ENCODE data around the gene PCSK6. TPM values are rescaled to one million over a fixed set of nuclear protein-coding genes. Genes with fewer than 3 reads are reported as not detected.
"Not testable (repeated sequence)": the region's sequence is repeated elsewhere in the genome, so short reads cannot be mapped to it uniquely, and the experiment has no call there.

PCSK6 gene
- total and polyA plus RNA-seq, 9 donors: 3.8 to 26.0 (median 13.0) TPM

- no peaks in the 10 kb centered on the region for H3K36me3 ChIP-seq
- no peak for DNase-seq
- 79 to 86% (median 80%) methylated on average over 1 of the region's 1 CpG for WGBS, 3 donors
- H3K27ac ChIP-seq: no peak overlapping the region
- intact Hi-C loops (cut with DNase I): no loop called here
- TF ChIP-seq CTCF (IDR thresholded peaks at IDR 0.05) (no peak), EP300 (IDR thresholded peaks at IDR 0.05) (no peak), POLR2A (IDR thresholded peaks at IDR 0.05) (no peak)
- no peaks in the 10 kb centered on the region for H3K4me1 ChIP-seq (ENCODE audit: insufficient read depth)
- no peaks in the 10 kb centered on the region for H3K9me3 ChIP-seq
- no peaks in the 10 kb centered on the region for H3K27me3 ChIP-seq
- H3K4me3 ChIP-seq: no peak overlapping the region
Measured at GRCh38 chr15:101338502-101339057, 150.9 kb downstream of the PCSK6 start.

DNA sequence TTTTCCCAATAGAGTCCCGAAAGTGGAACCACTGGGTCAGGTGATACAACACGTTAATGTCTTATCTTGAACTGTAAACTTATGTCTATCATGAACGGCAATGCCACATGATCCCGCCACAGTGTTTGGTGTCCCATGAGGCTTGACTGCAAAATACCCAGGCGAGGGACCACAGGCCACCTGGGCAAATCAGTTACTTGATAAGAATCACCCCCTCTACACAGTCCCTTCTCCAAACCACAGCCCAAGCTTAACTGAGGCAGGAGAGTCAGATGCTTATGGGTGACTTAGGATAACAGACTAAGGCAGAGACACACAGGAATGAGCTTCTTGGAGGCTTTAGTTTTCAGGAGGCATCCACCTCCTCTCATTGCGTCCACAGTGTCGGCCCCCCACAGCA, 151.5 kb downstream of the PCSK6 start:
- Histone ChIP-seq H3K27me3 (no peaks in the 10 kb centered on the region), H3K36me3 (no peaks in the 10 kb centered on the region), H3K9me3 (no peaks in the 10 kb centered on the region), H3K4me3 (no peak overlapping the region), H3K27ac (no peak overlapping the region), H3K4me1 (ENCODE audit: insufficient read depth) (no peaks in the 10 kb centered on the region)
- 79 to 87% (median 84%) methylated on average over 7 of the region's 7 CpGs for WGBS, 3 donors
- no peak for DNase-seq
- intact Hi-C loops (cut with DNase I): no loop called here
- TF ChIP-seq EP300 (IDR thresholded peaks at IDR 0.05): no peak
- no peak for TF ChIP-seq POLR2A (IDR thresholded peaks at IDR 0.05)
- no peak for TF ChIP-seq CTCF (IDR thresholded peaks at IDR 0.05)

GRCh38 chr15:101333907-101334789, 155.4 kb downstream of the PCSK6 start:
- H3K4me3 ChIP-seq; H3K36me3 ChIP-seq; DNase-seq; H3K9me3 ChIP-seq; H3K4me1 ChIP-seq (ENCODE audit: insufficient read depth); H3K27ac ChIP-seq; intact Hi-C loops (cut with DNase I); H3K27me3 ChIP-seq: not testable (repeated sequence)
- WGBS, 3 donors: 87 to 92% (median 91%) methylated on average over 10 to 11 of the region's 16 CpGs

DNA sequence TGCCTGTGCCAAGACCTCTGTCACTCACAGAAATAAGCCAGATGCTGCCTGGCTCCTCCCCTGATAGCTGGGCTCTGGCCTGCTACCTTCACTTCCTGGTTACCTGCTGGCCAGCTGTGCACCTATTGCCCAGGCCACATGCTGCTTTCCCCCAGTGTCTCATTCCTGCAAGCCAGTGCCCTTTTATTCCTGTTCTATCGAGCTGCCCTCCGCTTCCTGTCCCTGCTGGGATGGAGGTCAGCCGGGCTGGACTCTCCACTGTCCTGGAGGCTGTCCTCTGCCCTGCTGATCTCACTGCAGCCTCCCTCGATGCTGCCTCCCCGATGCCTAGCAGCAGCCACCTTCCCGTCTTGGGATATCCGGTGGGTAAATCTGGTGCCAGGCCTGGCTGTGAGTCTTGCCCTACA, 157.4 kb downstream of the PCSK6 start:
- TF ChIP-seq CTCF (IDR thresholded peaks at IDR 0.05) (no peak), POLR2A (IDR thresholded peaks at IDR 0.05) (no peak), EP300 (IDR thresholded peaks at IDR 0.05) (no peak)
- Histone ChIP-seq H3K4me3 (no peak overlapping the region), H3K4me1 (ENCODE audit: insufficient read depth) (no peaks in the 10 kb centered on the region), H3K36me3 (no peaks in the 10 kb centered on the region), H3K27ac (no peak overlapping the region), H3K27me3 (no peaks in the 10 kb centered on the region), H3K9me3 (no peaks in the 10 kb centered on the region)
- intact Hi-C loops (cut with DNase I): no loop called here
- no peak for DNase-seq
- 88 to 91% (median 89%) methylated on average over 7 of the region's 7 CpGs for WGBS, 3 donors

- Histone ChIP-seq H3K27ac (no peak overlapping the region), H3K9me3 (no peaks in the 10 kb centered on the region), H3K4me1 (ENCODE audit: insufficient read depth) (no peaks in the 10 kb centered on the region), H3K4me3 (no peak overlapping the region), H3K27me3 (no peaks in the 10 kb centered on the region), H3K36me3 (no peaks in the 10 kb centered on the region)
- intact Hi-C loops (cut with DNase I): no loop called here
- TF ChIP-seq CTCF (IDR thresholded peaks at IDR 0.05) (no peak), EP300 (IDR thresholded peaks at IDR 0.05) (no peak), POLR2A (IDR thresholded peaks at IDR 0.05) (no peak)
- no peak for DNase-seq
- WGBS, 3 donors: 81 to 93% (median 87%) methylated on average over 9 of the region's 9 CpGs
Measured at GRCh38 chr15:101329867-101330380, 159.6 kb downstream of the PCSK6 start.
